ENCODE measurements around the gene DUSP23.

- TF ChIP-seq GABPA (IDR thresholded peaks at IDR 0.05; ENCODE audit: low read depth) = no peak
- no peak for TF ChIP-seq TCF3 (IDR thresholded peaks at IDR 0.05; ENCODE audit: borderline replicate concordance, insufficient read depth, low read depth, low read length)
- no peak for TF ChIP-seq NR2F1 (conservative IDR thresholded peaks at IDR 0.05)
Observed at GRCh38 chr1:159825564-159825963, 44.8 kb downstream of the DUSP23 start.

Measured in GM12878 (cell line).